Ishikawa (cell line): ENCODE results near the gene TFB1M.

Source experiments
- CEBPB ChIP-seq: IDR thresholded peaks from 2 replicates; pipeline ENCODE4 v1.6.1; 2012
- EGR1 ChIP-seq: IDR thresholded peaks from 2 replicates; pipeline ENCODE4 v1.6.1; 2012
- EP300 ChIP-seq: IDR thresholded peaks from 2 replicates; pipeline ENCODE4 v1.6.1; 2012; ENCODE audit warnings: borderline replicate concordance
- TEAD4 ChIP-seq: IDR thresholded peaks from 2 replicates; pipeline ENCODE4 v1.6.1; 2012
- YY1 ChIP-seq: IDR thresholded peaks from 2 replicates; pipeline ENCODE4 v1.6.1; 2012; ENCODE audit warnings: low read depth
- TF ChIP-seq, protein P1 (sequence below): IDR thresholded peaks from 2 replicates; pipeline ENCODE4 v1.6.1; 2012

DNA sequence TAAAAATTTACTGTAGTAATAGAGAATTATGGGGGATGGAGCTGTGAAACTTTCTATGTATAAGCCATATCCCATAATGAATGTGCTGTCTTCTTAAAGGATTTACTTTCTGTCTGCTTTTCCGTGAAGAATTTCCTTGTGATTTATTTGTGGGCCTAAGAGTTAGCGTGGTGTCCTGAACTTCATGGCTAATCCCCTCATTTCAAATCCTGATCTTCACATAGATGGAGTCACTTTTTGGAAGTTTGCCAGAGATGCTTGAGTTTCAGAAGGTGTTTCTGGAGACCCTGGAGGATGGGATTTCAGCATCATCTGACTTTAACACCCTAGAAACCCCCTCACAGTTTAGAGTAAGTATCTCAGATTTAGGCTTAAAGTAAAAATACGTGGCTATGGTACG lies 69.8 kb downstream of the TFB1M start:
- TF ChIP-seq YY1 (no peak), CEBPB (no peak), EGR1 (no peak), EP300 (no peak), TEAD4 (no peak)
- TF ChIP-seq, protein P1, sequence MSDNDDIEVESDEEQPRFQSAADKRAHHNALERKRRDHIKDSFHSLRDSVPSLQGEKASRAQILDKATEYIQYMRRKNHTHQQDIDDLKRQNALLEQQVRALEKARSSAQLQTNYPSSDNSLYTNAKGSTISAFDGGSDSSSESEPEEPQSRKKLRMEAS, result no peak
